GM12865 (cell line): ENCODE measurements around the gene PLEKHA4.

ENCODE experiments used
- DNase-seq: peaks from one replicate; pipeline ENCODE4 v3.0.0; 2010; ENCODE audit warnings: low read depth
- H3K4me3 ChIP-seq: 2 replicates; pipeline ENCODE4 v1.5.1; 2011; ENCODE audit warnings: mild to moderate bottlenecking, low read depth, low read length, control low read depth
- TF ChIP-seq, protein P1 (sequence below): IDR thresholded peaks from 2 replicates; pipeline ENCODE4 v1.5.1; 2011; ENCODE audit warnings: low read length, control low read depth, low read depth, inconsistent platforms; ENCODE audit not compliant: insufficient read depth; ENCODE audit errors: missing control alignments

PLEKHA4 gene

DNA sequence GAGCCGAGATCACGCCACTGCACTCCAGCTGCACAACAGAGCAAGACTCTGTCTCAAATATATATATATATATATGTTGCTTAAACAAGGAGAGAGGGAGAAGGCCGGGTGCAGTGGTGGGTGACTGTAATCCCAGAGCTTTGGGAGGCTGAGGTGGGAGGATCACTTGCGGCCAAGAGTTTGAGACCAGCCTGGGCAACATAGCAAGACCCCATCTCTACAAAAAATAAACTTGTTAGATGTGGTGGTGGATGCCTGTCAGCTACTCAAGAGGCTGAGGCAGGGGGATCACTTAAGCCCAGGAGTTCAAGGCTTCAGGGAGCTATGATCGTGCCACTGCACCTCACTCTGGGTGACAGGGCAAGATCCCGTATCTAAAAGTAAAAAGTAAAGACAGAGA is 26.8 kb downstream of the PLEKHA4 start:
- no peak overlapping the region for H3K4me3 ChIP-seq
- no peak for DNase-seq
- TF ChIP-seq, protein P1, sequence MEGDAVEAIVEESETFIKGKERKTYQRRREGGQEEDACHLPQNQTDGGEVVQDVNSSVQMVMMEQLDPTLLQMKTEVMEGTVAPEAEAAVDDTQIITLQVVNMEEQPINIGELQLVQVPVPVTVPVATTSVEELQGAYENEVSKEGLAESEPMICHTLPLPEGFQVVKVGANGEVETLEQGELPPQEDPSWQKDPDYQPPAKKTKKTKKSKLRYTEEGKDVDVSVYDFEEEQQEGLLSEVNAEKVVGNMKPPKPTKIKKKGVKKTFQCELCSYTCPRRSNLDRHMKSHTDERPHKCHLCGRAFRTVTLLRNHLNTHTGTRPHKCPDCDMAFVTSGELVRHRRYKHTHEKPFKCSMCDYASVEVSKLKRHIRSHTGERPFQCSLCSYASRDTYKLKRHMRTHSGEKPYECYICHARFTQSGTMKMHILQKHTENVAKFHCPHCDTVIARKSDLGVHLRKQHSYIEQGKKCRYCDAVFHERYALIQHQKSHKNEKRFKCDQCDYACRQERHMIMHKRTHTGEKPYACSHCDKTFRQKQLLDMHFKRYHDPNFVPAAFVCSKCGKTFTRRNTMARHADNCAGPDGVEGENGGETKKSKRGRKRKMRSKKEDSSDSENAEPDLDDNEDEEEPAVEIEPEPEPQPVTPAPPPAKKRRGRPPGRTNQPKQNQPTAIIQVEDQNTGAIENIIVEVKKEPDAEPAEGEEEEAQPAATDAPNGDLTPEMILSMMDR: no peak

DNA sequence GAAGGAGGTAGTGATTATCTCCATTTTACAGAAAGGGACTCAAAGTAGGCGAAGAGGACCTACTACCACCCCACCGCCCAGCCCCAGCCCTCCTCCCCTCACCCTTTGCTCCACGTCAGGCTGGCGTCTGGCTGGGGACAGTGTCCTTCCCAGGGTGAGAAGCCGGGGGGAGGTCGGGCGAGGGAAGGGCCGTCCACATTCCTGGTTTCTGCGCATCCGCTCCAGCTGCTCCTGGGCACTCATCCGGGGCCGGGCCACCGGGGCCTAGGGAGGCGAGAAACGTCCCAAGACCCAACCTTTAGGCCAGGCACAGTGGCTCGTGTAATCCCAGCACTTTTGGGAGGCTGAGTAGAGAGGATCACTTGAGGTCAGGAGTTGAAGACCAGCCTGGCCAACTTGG is 27.4 kb downstream of the PLEKHA4 start:
- TF ChIP-seq, protein P1: no peak
- H3K4me3 ChIP-seq: no peak overlapping the region

DNA sequence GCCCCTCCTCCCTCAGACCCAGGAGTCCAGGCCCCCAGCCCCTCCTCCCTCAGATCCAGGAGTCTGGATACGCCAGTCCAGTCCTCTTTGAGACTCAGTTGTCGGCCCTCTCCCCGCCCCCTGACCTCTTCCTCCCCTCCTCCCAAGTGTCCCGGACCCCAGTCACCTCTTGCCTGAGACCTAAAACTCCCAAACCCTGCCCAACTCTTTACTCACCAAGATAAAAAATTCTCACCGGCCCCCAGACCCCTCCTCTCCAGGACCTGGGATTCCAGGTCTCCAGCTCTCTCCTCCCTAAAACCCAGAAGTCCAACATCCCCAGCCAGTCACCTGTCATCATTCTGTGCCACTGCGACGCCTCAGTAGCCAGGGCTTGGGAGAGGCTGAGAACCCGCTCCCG is 30.7 kb downstream of the PLEKHA4 start:
- TF ChIP-seq, protein P1: no peak
- DNase-seq: no peak
- peak overlapping the region; percentile 36; the same call in 1 of the 2 replicates for H3K4me3 ChIP-seq

More for the DNA sequence above, 27.4 kb downstream of the PLEKHA4 start:
- no peak for DNase-seq

DNA sequence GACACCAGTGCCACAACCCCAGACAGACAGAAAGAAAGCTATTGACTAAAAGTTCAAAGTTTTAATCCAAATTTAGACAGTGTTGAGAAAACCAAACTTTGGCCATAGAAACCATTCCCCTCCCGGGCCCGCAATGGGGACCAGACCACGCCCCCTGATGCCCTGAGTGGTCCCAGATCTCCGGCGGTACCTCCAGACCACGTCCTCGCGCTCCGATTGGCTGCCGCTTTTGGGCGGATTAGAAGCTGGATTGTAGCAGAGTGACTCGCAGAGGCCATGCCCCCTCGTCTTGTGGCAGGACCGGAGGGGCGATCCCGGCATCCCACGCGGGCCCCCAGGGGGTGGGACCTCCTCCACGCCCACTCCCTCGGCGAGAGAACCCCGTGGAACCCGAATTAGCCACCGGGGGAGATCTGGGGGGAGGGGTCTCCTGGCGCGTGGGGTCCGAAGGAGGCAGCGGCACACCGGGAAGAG is 31.3 kb downstream of the PLEKHA4 start:
- TF ChIP-seq, protein P1: no peak
- DNase-seq: peak; percentile 91
- H3K4me3 ChIP-seq: peak overlapping the region; percentile 36

DNA sequence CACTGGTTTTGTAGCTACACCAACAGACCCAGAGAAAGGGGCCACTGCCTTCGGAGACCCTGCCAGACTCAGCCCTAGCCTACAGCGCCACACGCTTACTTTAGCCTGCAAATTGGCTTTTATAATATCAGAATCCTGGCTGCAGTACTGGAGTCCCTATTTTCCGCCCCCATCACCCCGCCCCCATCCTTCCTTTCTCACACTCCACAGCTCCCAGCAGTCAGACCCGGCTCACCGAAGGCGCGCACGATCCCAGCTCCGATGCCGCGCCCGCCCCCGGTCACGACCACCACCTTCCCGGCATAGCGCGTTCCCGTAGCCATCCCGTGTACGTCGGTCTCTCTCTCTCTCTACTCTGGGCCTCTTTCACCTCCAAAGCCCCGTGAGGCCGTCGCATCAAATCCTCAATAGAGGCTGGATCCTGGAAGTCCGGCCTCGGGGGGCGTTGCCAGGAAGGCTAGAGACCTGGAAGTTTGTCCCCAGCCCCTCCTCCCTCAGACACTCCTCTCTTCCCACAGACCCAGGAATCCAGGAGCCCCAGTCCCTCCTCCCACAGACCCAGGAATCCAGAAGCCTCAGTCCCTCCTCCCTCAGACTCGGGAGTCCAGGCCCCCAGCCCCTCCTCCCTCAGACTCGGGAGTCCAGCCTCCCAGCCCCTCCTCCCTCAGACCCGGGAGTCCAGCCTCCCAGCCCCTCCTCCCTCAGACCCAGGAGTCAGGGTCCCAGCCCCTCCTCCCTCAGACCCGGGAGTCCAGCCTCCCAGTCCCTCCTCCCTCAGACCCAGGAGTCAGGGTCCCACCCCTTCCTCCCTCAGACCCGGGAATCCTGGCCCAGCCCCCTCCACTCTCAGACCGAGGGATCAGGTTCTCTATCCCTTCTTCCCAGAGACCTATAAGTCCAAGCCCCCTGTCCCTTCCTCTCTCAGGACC is 32.1 kb downstream of the PLEKHA4 start, which contains the start of gene HSD17B14:
Gene HSD17B14, minus strand, starts transcription at position 403 of the 929 bp plus-strand sequence. Its CDS starts 80 bp downstream, at position 323.
- H3K4me3 ChIP-seq: peak within 1 kb of the TSS; percentile 36
- no peak for DNase-seq
- TF ChIP-seq, protein P1: no peak

DNA sequence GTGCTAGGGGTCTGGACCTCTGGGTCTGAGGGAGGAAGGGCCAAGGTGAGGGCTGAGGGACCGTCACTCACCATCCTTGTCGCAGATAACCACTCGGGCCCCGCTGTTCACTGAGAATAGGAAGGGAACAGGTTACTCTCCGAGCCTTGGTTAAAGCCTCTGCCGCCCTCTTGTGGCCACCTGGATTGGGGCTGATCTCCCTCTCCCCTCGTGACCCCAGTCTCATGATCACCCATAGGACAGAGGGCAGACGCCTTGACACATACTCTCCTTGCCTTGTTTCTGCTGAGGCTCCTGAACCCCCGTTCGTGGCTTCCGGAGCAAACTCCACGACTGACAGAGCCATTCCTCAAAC is 32.7 kb downstream of the PLEKHA4 start:
- peak overlapping the region; percentile 36 for H3K4me3 ChIP-seq
- TF ChIP-seq, protein P1: peak; percentile 98

More for the DNA sequence above, 32.7 kb downstream of the PLEKHA4 start:
- DNase-seq: peak; percentile 95
